GOT3 (cell line): ENCODE results near the gene PLD1.

ENCODE experiments used
- DNase-seq: peaks from one replicate; lab custom pipeline; 2025; ENCODE audit warnings: mixed read lengths; lab: John Stamatoyannopoulos, UW

PLD1 gene

GRCh38 chr3:171561596-171562323 is 248.5 kb downstream of the PLD1 start:
- DNase-seq = no peak

- DNase-seq = no peak
Measured at GRCh38 chr3:171559586-171559985, 250.7 kb downstream of the PLD1 start.

GRCh38 chr3:171558188-171558696 is 252.0 kb downstream of the PLD1 start:
- DNase-seq = no peak

- DNase-seq = no peak
Measured at GRCh38 chr3:171557173-171557572, 253.1 kb downstream of the PLD1 start.

GRCh38 chr3:171556574-171557145 is 253.6 kb downstream of the PLD1 start:
- no peak for DNase-seq

- no peak for DNase-seq
Measured at GRCh38 chr3:171556148-171556547, 254.1 kb downstream of the PLD1 start.

GRCh38 chr3:171553086-171553485 is 257.2 kb downstream of the PLD1 start:
- DNase-seq = no peak

GRCh38 chr3:171552531-171552930 is 257.8 kb downstream of the PLD1 start:
- DNase-seq = no peak

GRCh38 chr3:171551296-171551695 is 259.0 kb downstream of the PLD1 start:
- no peak for DNase-seq
